ENCODE results near the gene TANK.

GRCh38 chr2:161115605-161116380, 44.4 kb upstream of the TANK start:
- TF ChIP-seq GLIS3 (CRISPR knock-in tag; IDR thresholded peaks at IDR 0.05) (no peak), TOX (CRISPR knock-in tag; IDR thresholded peaks at IDR 0.05; ENCODE audit: borderline replicate concordance) (no peak), ISL1 (CRISPR knock-in tag; IDR thresholded peaks at IDR 0.05) (no peak), ZFP3 (CRISPR knock-in tag; IDR thresholded peaks at IDR 0.05) (no peak), TCF4 (CRISPR knock-in tag; IDR thresholded peaks at IDR 0.05; ENCODE audit: borderline replicate concordance) (no peak), PATZ1 (CRISPR knock-in tag; IDR thresholded peaks at IDR 0.05; ENCODE audit: borderline replicate concordance) (no peak), ZNF565 (CRISPR knock-in tag; conservative IDR thresholded peaks at IDR 0.05; ENCODE audit: low read depth) (no peak), SNAI2 (CRISPR knock-in tag; IDR thresholded peaks at IDR 0.05) (no peak), POU6F1 (CRISPR knock-in tag; IDR thresholded peaks at IDR 0.05; ENCODE audit: borderline replicate concordance, low read depth) (no peak), ZFP30 (CRISPR knock-in tag; IDR thresholded peaks at IDR 0.05) (no peak), ZC3H10 (CRISPR knock-in tag; IDR thresholded peaks at IDR 0.05) (no peak), CREB5 (CRISPR knock-in tag; IDR thresholded peaks at IDR 0.05; ENCODE audit: low read depth) (no peak), RARB (CRISPR knock-in tag; IDR thresholded peaks at IDR 0.05) (no peak), ZNF70 (CRISPR knock-in tag; IDR thresholded peaks at IDR 0.05) (no peak)
